K562 (cell line): Measurements from ENCODE around the gene RXRA. TPM values are rescaled to one million over a fixed set of nuclear protein-coding genes. Genes with fewer than 3 reads are reported as not detected.

Experiments
- ATAC-seq: fragments of 200-7000 bp; cut with Tn5 transposase; 3 replicates; pipeline ENCODE4 v1.9.1; 2020; ENCODE audit warnings: moderate library complexity
- BruUV-seq: library from RNA; stranded (reverse); fragments of 400-500 nt; replicated peaks from 2 replicates; lab custom pipeline; 2021; lab: Mats Ljungman, UMichigan
- CTCF ChIA-PET: fragments of 300-600 bp; formaldehyde crosslinking; extraction: SDS; loops from one replicate; lab custom pipeline; 2021; ENCODE audit warnings: low intra/inter-chr PET ratio; lab: Yijun Ruan, JAX
- POLR2A ChIA-PET: fragments of 300-600, 350-650 bp; sonication (Branson Sonifier 250); formaldehyde crosslinking; extraction: SDS; loops from one replicate; lab custom pipeline; 2021; ENCODE audit warnings: antibody characterized with exemption, inconsistent platforms; lab: Yijun Ruan, JAX
- DNase-seq, 4 experiments: peaks; one replicate each; pipeline versions ENCODE4 v3.0.0 to v3.0.0-alpha.2; 2011 to 2018; ENCODE audit warnings: low spot score in 3 of 4, mixed read lengths in 3 of 4; ENCODE audit errors: extremely low read depth in 1 of 4
- FAIRE-seq: peaks from 2 replicates; lab custom pipeline; 2011; peaks lifted over from hg19 to GRCh38; lab: Jason Lieb, UNC
- H2AFZ ChIP-seq: 2 replicates; pipeline ENCODE4 v1.6.0; 2011; ENCODE audit warnings: low read depth, low read length, control low read depth, inconsistent platforms
- H3K27ac ChIP-seq: fragments of 200-600 bp; 3 replicates; pipeline ENCODE4 v1.8.0; 2011; ENCODE audit warnings: low read depth, mild to moderate bottlenecking, control low read depth, inconsistent platforms, low read length, moderate library complexity, mixed read lengths; ENCODE audit errors: extremely low read depth
- H3K27me3 ChIP-seq, 2 experiments: fragments of 300-600 bp in 1 of 2; 2 replicates in 1 of 2; 3 replicates in 1 of 2; pipeline versions ENCODE4 v1.6.0 to v1.8.0; 2011; ENCODE audit warnings: inconsistent platforms in 2 of 2, low read length in 2 of 2, mild to moderate bottlenecking in 1 of 2, mixed read lengths in 1 of 2, moderate library complexity in 1 of 2; ENCODE audit not compliant: control insufficient read depth in 2 of 2, insufficient read depth in 2 of 2
- H3K36me3 ChIP-seq: fragments of 300-600 bp; 3 replicates; pipeline ENCODE4 v1.8.0; 2011; ENCODE audit warnings: mild to moderate bottlenecking, low read length, inconsistent platforms; ENCODE audit not compliant: control insufficient read depth, insufficient read depth
- H3K4me1 ChIP-seq, 2 experiments: fragments of 200-600 bp in 1 of 2; replicated peaks in 1 of 2; 2 replicates in 1 of 2; 3 replicates in 1 of 2; pipeline versions ENCODE4 v1.5.1 to v1.8.0; 2011; ENCODE audit warnings: inconsistent platforms in 2 of 2, low read length in 2 of 2, mild to moderate bottlenecking in 1 of 2, mixed read lengths in 1 of 2, moderate library complexity in 1 of 2; ENCODE audit not compliant: control insufficient read depth in 2 of 2, insufficient read depth in 2 of 2
- H3K4me2 ChIP-seq: 2 replicates; pipeline ENCODE4 v1.6.1; 2011; ENCODE audit warnings: low read length, control low read depth, inconsistent platforms, mixed read lengths; ENCODE audit not compliant: insufficient read depth
- H3K4me3 ChIP-seq: fragments of 200-600 bp; sonication (generic), shearing (Covaris generic); 2 replicates; pipeline ENCODE4 v1.5.1; 2016; ENCODE audit warnings: control low read depth, inconsistent platforms
- H3K79me2 ChIP-seq: fragments of 200-600 bp; 3 replicates; pipeline ENCODE4 v1.8.0; 2011; ENCODE audit warnings: low read length, inconsistent platforms; ENCODE audit not compliant: control insufficient read depth, insufficient read depth
- H3K9ac ChIP-seq, 2 experiments: 2 replicates each; pipeline versions ENCODE4 v1.6.0 to v1.6.1; 2011; ENCODE audit warnings: low read depth in 2 of 2, low read length in 2 of 2, control low read depth in 1 of 2, inconsistent platforms in 1 of 2, mild to moderate bottlenecking in 1 of 2, mixed read lengths in 1 of 2; ENCODE audit not compliant: insufficient read depth in 1 of 2
- H3K9me1 ChIP-seq: one replicate; pipeline ENCODE4 v1.6.0; 2011; ENCODE audit warnings: inconsistent platforms, mild to moderate bottlenecking, low read length, moderate library complexity; ENCODE audit not compliant: control insufficient read depth, insufficient read depth
- H3K9me3 ChIP-seq: replicated peaks from 2 replicates; pipeline ENCODE4 v1.5.1; 2011; ENCODE audit warnings: low read depth, low read length, inconsistent platforms; ENCODE audit not compliant: control insufficient read depth, insufficient read depth
- H4K20me1 ChIP-seq: replicated peaks from 2 replicates; pipeline ENCODE4 v1.6.1; 2011; ENCODE audit warnings: low read length, inconsistent platforms, mixed read lengths; ENCODE audit not compliant: control insufficient read depth, insufficient read depth
- ATF7 ChIP-seq: fragments of 450-650 bp; IDR thresholded peaks from 2 replicates; pipeline ENCODE4 v1.7.1; 2014; ENCODE audit warnings: mild to moderate bottlenecking, moderate library complexity
- CBX3 ChIP-seq, 2 experiments: IDR thresholded peaks; 1 replicate in 1 of 2; 2 replicates in 1 of 2; pipeline ENCODE4 v1.6.1; 2012; ENCODE audit warnings: inconsistent platforms in 2 of 2, low read length in 2 of 2, borderline replicate concordance in 1 of 2, control low read depth in 1 of 2
- ETV6 ChIP-seq, 3 experiments: fragments of 150-350 bp in 1 of 3; sonication (generic) in 1 of 3; formaldehyde crosslinking in 1 of 3; IDR thresholded peaks; 2 replicates each; pipeline versions ENCODE4 v1.6.1 to v1.8.0; 2014 to 2022; ENCODE audit warnings: borderline replicate concordance in 2 of 3, low read depth in 2 of 3, antibody characterized with exemption in 1 of 3, low read length in 1 of 3, mild to moderate bottlenecking in 1 of 3, missing genetic modification reagents in 1 of 3
- HNRNPUL1 ChIP-seq: fragments of 200-400 bp; formaldehyde crosslinking; IDR thresholded peaks from 2 replicates; pipeline ENCODE4 v1.6.1; 2017; ENCODE audit warnings: low read length
- LEF1 ChIP-seq: fragments of 450-650 bp; IDR thresholded peaks from 2 replicates; pipeline ENCODE4 v1.6.1; 2016; ENCODE audit warnings: mild to moderate bottlenecking
- POLR2A ChIP-seq: fragments of 450-650 bp; conservative IDR thresholded peaks from 2 replicates; pipeline ENCODE4 v1.6.1; 2016
- RBM25 ChIP-seq: fragments of 200-400 bp; formaldehyde crosslinking; IDR thresholded peaks from 2 replicates; pipeline ENCODE4 v1.6.1; 2018; ENCODE audit warnings: low read length, low read depth, moderate library complexity; ENCODE audit not compliant: severe bottlenecking
- RFX5 ChIP-seq: IDR thresholded peaks from 2 replicates; pipeline ENCODE4 v1.6.1; 2011; ENCODE audit warnings: low read depth, mild to moderate bottlenecking, improper control_type of control experiment, low read length
- RNF2 ChIP-seq: sonication (generic); IDR thresholded peaks from 2 replicates; pipeline ENCODE4 v1.6.1; 2016
- SNIP1 ChIP-seq: fragments of 450-650 bp; IDR thresholded peaks from 2 replicates; pipeline ENCODE4 v1.7.1; 2017; ENCODE audit warnings: low read depth, mild to moderate bottlenecking
- SNRNP70 ChIP-seq: fragments of 200-400 bp; formaldehyde crosslinking; optimal IDR thresholded peaks from 2 replicates; pipeline ENCODE3; 2017; ENCODE audit warnings: low read depth, low read length
- THRB ChIP-seq: fragments of 450-650 bp; formaldehyde crosslinking; conservative IDR thresholded peaks from 2 replicates; pipeline ENCODE4 v1.4.0; 2022; ENCODE audit warnings: mild to moderate bottlenecking, missing genetic modification characterization
- ZNF431 ChIP-seq: sonication (generic); formaldehyde crosslinking; IDR thresholded peaks from 2 replicates; pipeline ENCODE4 v1.8.0; 2022; ENCODE audit warnings: mild to moderate bottlenecking, missing genetic modification reagents
- WGBS: fragments of 100-300 bp; shearing (Covaris generic); methylation state at CpG from one replicate; pipeline ENCODE4 v1.1.6; 2016; ENCODE audit warnings: low coverage, mixed read lengths; ENCODE audit not compliant: insufficient coverage; ENCODE audit errors: missing lambda C conversion rate; 5-methylcytosine and 5-hydroxymethylcytosine counted together
- in situ Hi-C: fragments of 300-500 bp; cut with MboI; formaldehyde crosslinking; loops from 4 replicates; pipeline ENCODE4 v1.15.0; 2018; ENCODE audit warnings: inconsistent platforms, mixed read lengths
- intact Hi-C: fragments of 100-400 bp; cut with micrococcal nuclease; formaldehyde crosslinking; loops from 2 replicates; pipeline ENCODE4 v1.14.2; 2022
- polyA plus RNA-seq, 8 experiments: library from polyadenylated mRNA; depleted of rRNA in 4 of 8; stranded (reverse) in 5 of 8; unstranded in 3 of 8; fragments of >200 nt; fragmentation: Nextera tagmentation in 2 of 8; fragmentation: Illumina TruSeq in 1 of 8; extraction: Ambion mirVana in 2 of 8; extraction: Trizol in 1 of 8; gene quantifications; 2 replicates each; pipeline versions ENCODE4 v1.2.1 to v1.2.3, GENCODE V29; 2011 to 2014; ENCODE audit warnings: inconsistent platforms in 1 of 8, missing spikeins in 1 of 8
- total RNA-seq, 7 experiments: library from RNA; depleted of rRNA in 6 of 7; stranded (reverse); fragments of >200 nt in 6 of 7; fragmentation: Illumina TruSeq in 2 of 7; extraction: Trizol in 2 of 7; gene quantifications; 2 replicates each; pipeline versions ENCODE4 v1.2.1 to v1.2.3, GENCODE V29; 2011 to 2021; ENCODE audit warnings: low replicate concordance in 1 of 7

Gene RXRA
- total and polyA plus RNA-seq, 9 of the 15 experiments (the other 6 are each of a cell fraction or from before 2014, with no cell fraction given), result 0.35 to 23.6 (median 4.6) TPM

DNA sequence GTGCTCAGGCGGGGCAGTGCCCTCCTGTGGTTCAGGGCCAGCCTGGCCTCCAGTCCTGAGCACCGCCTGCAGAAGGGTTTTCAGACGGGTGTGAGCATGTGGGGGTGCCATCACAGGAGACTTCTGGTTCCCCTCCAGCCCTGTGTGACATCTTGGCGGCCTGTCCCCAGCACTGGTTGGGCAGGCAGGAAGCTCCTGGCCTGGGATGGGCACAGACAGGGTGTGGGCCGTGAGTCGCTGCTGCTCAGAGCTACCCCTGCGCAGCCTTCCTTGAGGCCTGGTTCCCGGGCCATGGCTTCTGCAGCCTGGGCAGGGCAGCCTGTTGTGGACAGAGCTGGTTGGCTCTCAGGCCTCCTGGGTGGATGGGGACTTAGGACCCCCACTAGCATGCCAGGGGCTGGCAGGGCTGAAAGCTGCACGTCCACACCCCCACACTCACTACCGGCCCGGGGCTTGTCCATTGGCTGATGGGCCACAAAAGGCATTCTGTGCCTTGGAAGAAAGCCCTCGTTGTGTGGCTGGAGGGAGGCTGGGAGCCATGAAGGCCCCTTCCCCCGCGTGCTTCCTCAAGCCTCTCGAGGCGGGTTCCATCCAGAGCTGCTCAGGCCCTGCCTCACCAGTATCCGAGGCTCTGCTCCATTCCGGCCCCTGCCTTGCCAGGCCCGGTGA is 58.7 kb downstream of the RXRA start (continued):
- no peak for TF ChIP-seq HNRNPUL1
- TF ChIP-seq, all 486 proteins: peak for 0

GRCh38 chr9:134385915-134386314 is 59.7 kb downstream of the RXRA start:
- H3K36me3 ChIP-seq, result no peaks in the 10 kb centered on the region
- FAIRE-seq, result no peak
- intact Hi-C loops, result no loop called here
- no peak for TF ChIP-seq ATF7
- TF ChIP-seq POLR2A, result no peak
- no peak for TF ChIP-seq ETV6 (IDR thresholded peaks at IDR 0.05; ENCODE audit: borderline replicate concordance in 1 of 2, low read depth in 2 of 2, low read length in 1 of 2)
- TF ChIP-seq ETV6 (CRISPR knock-in tag; IDR thresholded peaks at IDR 0.05; ENCODE audit: borderline replicate concordance), result no peak
- no peak for TF ChIP-seq LEF1
- TF ChIP-seq RBM25, result no peak
- TF ChIP-seq SNIP1, result no peak
- TF ChIP-seq THRB, result no peak
- no peak for TF ChIP-seq SNRNP70
- TF ChIP-seq ZNF431 (CRISPR knock-in tag), result no peak
- TF ChIP-seq RFX5, result no peak
- TF ChIP-seq RNF2, result no peak
- no peak for TF ChIP-seq CBX3 (IDR thresholded peaks at IDR 0.05; ENCODE audit: borderline replicate concordance in 1 of 2, low read length in 2 of 2)
- TF ChIP-seq, all 486 proteins: peak for 0
- Histone ChIP-seq H3K27me3 (no peaks in the 10 kb centered on the region), H4K20me1 (peaks cover 72% of the 10 kb centered on the region), H3K4me2 (no peak overlapping the region), H3K4me3 (no peak overlapping the region), H3K9me1 (no peaks in the 10 kb centered on the region), H3K27ac (no peak overlapping the region), H3K79me2 (no peaks in the 10 kb centered on the region; the same call in 2 of the 3 replicates), H2AFZ (no peak overlapping the region), H3K4me1 (peaks cover 0 to 76% of the 10 kb centered on the region in 2 experiments; a peak in 2 of 5 replicates), H3K9me3 (no peaks in the 10 kb centered on the region), H3K9ac (no peak overlapping the region)
- CTCF ChIA-PET, result interaction anchor here (0.6 kb wide), 2 partner anchors 61 to 284 kb away, joined by 3 read pairs; no protein-coding TSS in a partner anchor
- no peak for ATAC-seq
- DNase-seq, result no peak
- in situ Hi-C loops, result no loop called here
- BruUV-seq, result no TSS peak
- POLR2A ChIA-PET, result no interaction called here
- 89% methylated on average over 12 of the region's 24 CpGs for WGBS
